ENCODE measurements around the gene TEF.

GRCh38 chr22:41425660-41426365 is 44.1 kb downstream of the TEF start:
- TF ChIP-seq CTCF (conservative IDR thresholded peaks at IDR 0.05; ENCODE audit: low read length) (no peak), EZH2phosphoT487 (IDR thresholded peaks at IDR 0.05; ENCODE audit: borderline replicate concordance) (no peak)

Measured in Loucy (cell line).